IMR-90 (cell line): ENCODE results near the gene PEX5L. TPM values are rescaled to one million over a fixed set of nuclear protein-coding genes. Genes with fewer than 3 reads are reported as not detected.

Experiments
- ATAC-seq: fragments of 200-7000 bp; cut with Tn5 transposase; 2 replicates; pipeline ENCODE4 v1.9.1; 2020; ENCODE audit warnings: low read depth, mild to moderate bottlenecking, moderate library complexity
- BruUV-seq: library from RNA; stranded (reverse); fragments of 400-500 nt; replicated peaks from 2 replicates; lab custom pipeline; 2021; lab: Mats Ljungman, UMichigan
- CTCF ChIA-PET: fragments of 300-600 bp; formaldehyde crosslinking; extraction: SDS; loops from one replicate; lab custom pipeline; 2021; ENCODE audit warnings: antibody characterized with exemption; lab: Yijun Ruan, JAX
- POLR2A ChIA-PET: fragments of 300-600 bp; sonication (Branson Sonifier 250); formaldehyde crosslinking; loops from one replicate; lab custom pipeline; 2022; ENCODE audit warnings: antibody characterized with exemption; ENCODE audit not compliant: unreplicated experiment; lab: Charles Lee
- DNase-seq: peaks from one replicate; pipeline ENCODE4 v3.0.0; 2013
- H2AFZ ChIP-seq: replicated peaks from 2 replicates; pipeline ENCODE3; 2013; ENCODE audit warnings: low read length, mild to moderate bottlenecking; ENCODE audit not compliant: poor library complexity
- H2AK5ac ChIP-seq: 2 replicates; pipeline ENCODE4 v1.6.1; 2013; ENCODE audit warnings: low read depth, low read length, inconsistent platforms
- H2AK9ac ChIP-seq: replicated peaks from 2 replicates; pipeline ENCODE3; 2013; ENCODE audit warnings: mild to moderate bottlenecking, low read depth, low read length, moderate library complexity; ENCODE audit not compliant: poor library complexity
- H2BK120ac ChIP-seq: 2 replicates; pipeline ENCODE4 v1.6.1; 2013; ENCODE audit warnings: low read depth, low read length, inconsistent platforms
- H2BK15ac ChIP-seq: 3 replicates; pipeline ENCODE4 v1.6.1; 2013; ENCODE audit warnings: low read depth, low read length, inconsistent platforms
- H2BK20ac ChIP-seq: 2 replicates; pipeline ENCODE4 v1.6.1; 2013; ENCODE audit warnings: low read depth, mild to moderate bottlenecking, inconsistent platforms, low read length, moderate library complexity
- H2BK5ac ChIP-seq: 2 replicates; pipeline ENCODE4 v1.6.1; 2013; ENCODE audit warnings: mild to moderate bottlenecking, low read depth, low read length, inconsistent platforms; ENCODE audit not compliant: poor library complexity, severe bottlenecking
- H3K14ac ChIP-seq: replicated peaks from 2 replicates; pipeline ENCODE4 v1.6.1; 2013; ENCODE audit warnings: low read depth, low read length, inconsistent platforms
- H3K18ac ChIP-seq: 2 replicates; pipeline ENCODE4 v1.6.1; 2013; ENCODE audit warnings: low read depth, low read length, control low read depth
- H3K23ac ChIP-seq: 2 replicates; pipeline ENCODE4 v1.6.1; 2013; ENCODE audit warnings: low read depth, low read length, inconsistent platforms
- H3K27ac ChIP-seq: 2 replicates; pipeline ENCODE4 v1.5.1; 2013; ENCODE audit warnings: mild to moderate bottlenecking, control low read depth, low read length; ENCODE audit not compliant: insufficient read depth
- H3K27me3 ChIP-seq: 2 replicates; pipeline ENCODE4 v1.6.1; 2013; ENCODE audit warnings: low read length; ENCODE audit not compliant: control insufficient read depth, insufficient read depth
- H3K36me3 ChIP-seq: 2 replicates; pipeline ENCODE4 v1.6.1; 2013; ENCODE audit warnings: low read length, mixed read lengths; ENCODE audit not compliant: control insufficient read depth, insufficient read depth
- H3K4ac ChIP-seq: 2 replicates; pipeline ENCODE4 v1.6.1; 2013; ENCODE audit warnings: low read depth, low read length, inconsistent platforms
- H3K4me1 ChIP-seq: 2 replicates; pipeline ENCODE4 v1.6.1; 2013; ENCODE audit warnings: low read length, mixed read lengths; ENCODE audit not compliant: control insufficient read depth, insufficient read depth
- H3K4me2 ChIP-seq: 2 replicates; pipeline ENCODE4 v1.6.1; 2013; ENCODE audit warnings: low read depth, mild to moderate bottlenecking, control low read depth, low read length, moderate library complexity
- H3K4me3 ChIP-seq: 2 replicates; pipeline ENCODE4 v1.5.1; 2013; ENCODE audit warnings: low read depth, mild to moderate bottlenecking, control low read depth, low read length, moderate library complexity; ENCODE audit not compliant: insufficient read depth
- H3K56ac ChIP-seq: 2 replicates; pipeline ENCODE4 v1.6.1; 2013; ENCODE audit warnings: low read length, inconsistent platforms; ENCODE audit not compliant: insufficient read depth; ENCODE audit errors: extremely low read depth
- H3K79me1 ChIP-seq, 2 experiments: 2 replicates each; pipeline ENCODE4 v1.6.1; 2013; ENCODE audit warnings: low read length in 2 of 2, inconsistent platforms in 1 of 2, low read depth in 1 of 2
- H3K9ac ChIP-seq: 2 replicates; pipeline ENCODE4 v1.6.1; 2013; ENCODE audit warnings: low read depth, low read length, control low read depth
- H3K9me1 ChIP-seq: 2 replicates; pipeline ENCODE4 v1.6.1; 2013; ENCODE audit warnings: low read length, inconsistent platforms; ENCODE audit not compliant: insufficient read depth
- H3K9me3 ChIP-seq: 2 replicates; pipeline ENCODE4 v1.6.1; 2013; ENCODE audit warnings: low read length; ENCODE audit not compliant: control insufficient read depth, insufficient read depth
- H4K20me1 ChIP-seq: 2 replicates; pipeline ENCODE4 v1.6.1; 2013; ENCODE audit warnings: low read length, inconsistent platforms; ENCODE audit not compliant: insufficient read depth
- H4K5ac ChIP-seq: 2 replicates; pipeline ENCODE4 v1.6.1; 2013; ENCODE audit warnings: mild to moderate bottlenecking, low read depth, low read length, control low read depth
- H4K8ac ChIP-seq, 2 experiments: 2 replicates each; pipeline ENCODE4 v1.6.1; 2013; ENCODE audit warnings: low read depth in 2 of 2, low read length in 2 of 2, control low read depth in 1 of 2, inconsistent platforms in 1 of 2
- H4K91ac ChIP-seq: 2 replicates; pipeline ENCODE4 v1.6.1; 2013; ENCODE audit warnings: low read depth, low read length, inconsistent platforms; ENCODE audit not compliant: insufficient read depth
- BHLHE40 ChIP-seq: fragments of 150-350 bp; IDR thresholded peaks from 2 replicates; pipeline ENCODE4 v1.6.1; 2016; ENCODE audit warnings: mild to moderate bottlenecking, low read depth, low read length
- CEBPB ChIP-seq: IDR thresholded peaks from 2 replicates; pipeline ENCODE4 v1.6.1; 2012; ENCODE audit warnings: low read depth, low read length, improper control_type of control experiment
- FOS ChIP-seq: fragments of 150-350 bp; IDR thresholded peaks from 2 replicates; pipeline ENCODE4 v1.6.1; 2016; ENCODE audit warnings: low read depth, low read length
- RAD21 ChIP-seq: IDR thresholded peaks from 2 replicates; pipeline ENCODE4 v1.6.1; 2012; ENCODE audit warnings: low read length, improper control_type of control experiment
- RCOR1 ChIP-seq: IDR thresholded peaks from 2 replicates; pipeline ENCODE4 v1.6.1; 2012; ENCODE audit warnings: mild to moderate bottlenecking, low read length, improper control_type of control experiment; ENCODE audit not compliant: insufficient replicate concordance
- RFX5 ChIP-seq: IDR thresholded peaks from 2 replicates; pipeline ENCODE4 v1.8.0; 2012; ENCODE audit warnings: low read depth, mild to moderate bottlenecking, low read length, moderate library complexity
- SMC3 ChIP-seq: fragments of 150-350 bp; IDR thresholded peaks from 2 replicates; pipeline ENCODE4 v1.6.1; 2016; ENCODE audit warnings: low read depth, mild to moderate bottlenecking, antibody characterized with exemption, low read length, moderate library complexity
- WGBS, 2 experiments: methylation state at CpG; one replicate each; pipeline versions ENCODE4 v1.1.5 to v1.1.7; 2013; ENCODE audit warnings: missing lambda C conversion rate in 2 of 2; ENCODE audit not compliant: insufficient read length in 1 of 2; ENCODE audit errors: extremely low coverage in 2 of 2; 5-methylcytosine and 5-hydroxymethylcytosine counted together
- dilution Hi-C: fragments of 300-500 bp; cut with HindIII; formaldehyde crosslinking; loops from one replicate; pipeline ENCODE4 v1.14.3; 2018; ENCODE audit warnings: low sequenced_read_pairs; ENCODE audit not compliant: unreplicated experiment
- in situ Hi-C: fragments of 300-500 bp; cut with MboI; formaldehyde crosslinking; loops from 3 replicates; pipeline ENCODE4 v1.14.3; 2019; ENCODE audit warnings: low sequenced_read_pairs, inconsistent platforms, mixed read lengths
- intact Hi-C: fragments of 100-400 bp; cut with micrococcal nuclease; formaldehyde crosslinking; loops from 2 replicates; pipeline ENCODE4 v1.10.0; 2022
- polyA plus RNA-seq, 3 experiments: library from polyadenylated mRNA; depleted of rRNA; stranded (reverse); fragments of >200 nt; gene quantifications; 2 replicates each; pipeline ENCODE4 v1.2.3, GENCODE V29; 2012; ENCODE audit warnings: low replicate concordance in 1 of 3
- total RNA-seq: library from RNA; depleted of rRNA; stranded (reverse); fragments of >200 nt; gene quantifications from 2 replicates; pipeline ENCODE4 v1.2.3, GENCODE V29; 2012
- TF ChIP-seq, protein P1 (sequence below): conservative IDR thresholded peaks from 2 replicates; pipeline ENCODE4 v1.5.1; 2012; ENCODE audit warnings: mild to moderate bottlenecking, low read depth, low read length, improper control_type of control experiment

PEX5L gene
- total and polyA plus RNA-seq, 2 of the 4 experiments (the other 2 are of a cell fraction), result not detected

DNA sequence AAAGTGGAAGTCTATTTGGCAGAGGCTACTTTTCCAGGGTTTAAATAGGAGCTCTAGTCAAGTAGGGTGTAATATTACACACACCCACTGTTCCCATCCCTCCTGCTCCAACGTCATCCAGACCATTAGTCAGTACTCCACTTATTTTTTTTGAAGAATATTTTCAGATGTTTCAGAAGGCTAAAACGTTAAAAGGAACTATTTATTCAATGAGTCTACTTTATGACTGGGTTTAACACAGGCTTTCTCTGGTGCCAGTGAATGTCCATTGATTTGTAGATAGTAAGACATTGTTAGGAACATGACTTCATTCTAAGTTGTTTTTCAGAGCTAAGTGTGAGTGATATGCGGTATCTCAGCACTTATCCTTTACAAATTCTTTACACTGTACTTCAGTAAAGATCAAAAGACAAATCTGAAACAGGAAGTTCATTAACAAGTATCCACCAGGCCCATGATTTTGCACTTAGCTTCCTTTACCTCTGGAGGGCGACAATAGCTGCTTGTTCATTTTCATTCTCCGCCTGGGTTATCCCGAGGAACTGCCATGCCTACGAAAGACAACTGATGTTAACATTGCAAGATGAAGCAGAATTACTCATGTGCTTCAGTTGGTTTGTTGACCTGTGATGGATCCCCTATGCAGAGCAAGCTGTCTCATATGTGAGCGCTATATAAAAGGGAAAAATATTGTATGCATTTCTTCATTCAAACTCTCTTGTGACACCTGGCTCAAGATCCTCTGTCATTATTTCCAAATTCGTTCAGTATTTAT lies 225.2 kb downstream of the PEX5L start:
- in situ Hi-C loops, result loop anchor here (25.0 kb wide), 1 partner anchor 801 kb away; the partner anchor contains the start of gene TTC14
- no peak overlapping the region for H2AK5ac ChIP-seq
- no peaks in the 10 kb centered on the region for H3K27me3 ChIP-seq
- H4K20me1 ChIP-seq, result no peaks in the 10 kb centered on the region
- H3K4me1 ChIP-seq, result peaks cover 2% of the 10 kb centered on the region; the same call in 1 of the 2 replicates
- no peaks in the 10 kb centered on the region for H3K9me1 ChIP-seq
- TF ChIP-seq FOS (0 out of 2 replicates have a peak, but pooled peaks have one; percentile 37), BHLHE40 (no peak), RAD21 (peak; percentile 76), CEBPB (peak; percentile 31; the same call in 1 of the 2 replicates), RCOR1 (peak; percentile 31), RFX5 (no peak), SMC3 (peak; percentile 52)
- TF ChIP-seq, protein P1, sequence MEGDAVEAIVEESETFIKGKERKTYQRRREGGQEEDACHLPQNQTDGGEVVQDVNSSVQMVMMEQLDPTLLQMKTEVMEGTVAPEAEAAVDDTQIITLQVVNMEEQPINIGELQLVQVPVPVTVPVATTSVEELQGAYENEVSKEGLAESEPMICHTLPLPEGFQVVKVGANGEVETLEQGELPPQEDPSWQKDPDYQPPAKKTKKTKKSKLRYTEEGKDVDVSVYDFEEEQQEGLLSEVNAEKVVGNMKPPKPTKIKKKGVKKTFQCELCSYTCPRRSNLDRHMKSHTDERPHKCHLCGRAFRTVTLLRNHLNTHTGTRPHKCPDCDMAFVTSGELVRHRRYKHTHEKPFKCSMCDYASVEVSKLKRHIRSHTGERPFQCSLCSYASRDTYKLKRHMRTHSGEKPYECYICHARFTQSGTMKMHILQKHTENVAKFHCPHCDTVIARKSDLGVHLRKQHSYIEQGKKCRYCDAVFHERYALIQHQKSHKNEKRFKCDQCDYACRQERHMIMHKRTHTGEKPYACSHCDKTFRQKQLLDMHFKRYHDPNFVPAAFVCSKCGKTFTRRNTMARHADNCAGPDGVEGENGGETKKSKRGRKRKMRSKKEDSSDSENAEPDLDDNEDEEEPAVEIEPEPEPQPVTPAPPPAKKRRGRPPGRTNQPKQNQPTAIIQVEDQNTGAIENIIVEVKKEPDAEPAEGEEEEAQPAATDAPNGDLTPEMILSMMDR, result peak; percentile 78
- no peak overlapping the region for H2BK20ac ChIP-seq
- DNase-seq, result peak; percentile 93
- peak overlapping the region; percentile 49; the same call in 1 of the 2 replicates for H3K18ac ChIP-seq
- H4K91ac ChIP-seq, result no peak overlapping the region
- peak overlapping the region; percentile 90 for H2BK5ac ChIP-seq
- H3K9ac ChIP-seq, result peak overlapping the region; percentile 13; the same call in 1 of the 2 replicates
- intact Hi-C loops, result loop anchor here (1.0 to 5.0 kb wide), 2 partner anchors 791 to 871 kb away; partner anchors contain the start of gene TTC14
- H3K36me3 ChIP-seq, result no peaks in the 10 kb centered on the region
- no peak overlapping the region for H3K14ac ChIP-seq
- BruUV-seq, result no TSS peak
- H3K79me1 ChIP-seq, result no peaks in the 10 kb centered on the region
- peak overlapping the region; percentile 26 to 78; a peak in 2 of 4 replicates for H4K8ac ChIP-seq
- H2AK9ac ChIP-seq, result no peak overlapping the region
- no peak overlapping the region for H3K23ac ChIP-seq
- dilution Hi-C loops, result no loop called here
- 0% methylated on average over 3 of the region's 9 CpGs; no CpG with 5 or more reads in 1 of the 2 experiments for WGBS, 2 experiments
- peak overlapping the region; percentile 80; the same call in 1 of the 2 replicates for H3K4me2 ChIP-seq
- peak overlapping the region; percentile 20; the same call in 1 of the 2 replicates for H3K4me3 ChIP-seq
- H3K4ac ChIP-seq, result no peak overlapping the region
- no peak overlapping the region for H4K5ac ChIP-seq
- H2BK15ac ChIP-seq, result no peak overlapping the region
- no peak overlapping the region for H2BK120ac ChIP-seq
- ChIA-PET POLR2A (no interaction called here), CTCF (interaction anchor here (0.6 to 2.4 kb wide), 14 partner anchors 8 to 1889 kb away, joined by 3 to 13 read pairs (median 3); partner anchors contain the start of genes TTC14 and USP13)
- H3K9me3 ChIP-seq, result no peaks in the 10 kb centered on the region
- peak; percentile 94 for ATAC-seq
- H3K56ac ChIP-seq, result peak overlapping the region; percentile 22; the same call in 1 of the 2 replicates
- H3K27ac ChIP-seq, result no peak overlapping the region
- peak overlapping the region; percentile 69 for H2AFZ ChIP-seq
